RWPE2 (cell line): ENCODE data around the gene APEH.

Experiments used
- ATAC-seq: fragments of 200-7000 bp; cut with Tn5 transposase; 3 replicates; pipeline ENCODE4 v1.9.1; 2021; ENCODE audit warnings: low read depth
- DNase-seq: peaks from one replicate; pipeline ENCODE4 v3.0.0-alpha.2; 2020; ENCODE audit warnings: low spot score
- H3K27ac ChIP-seq: fragments of 450-650 bp; 2 replicates; pipeline ENCODE4 v1.5.1; 2017; ENCODE audit warnings: mild to moderate bottlenecking; ENCODE audit not compliant: poor library complexity, severe bottlenecking
- H3K27me3 ChIP-seq: fragments of 250-450 bp; sonication (Bioruptor Pico); 2 replicates; pipeline ENCODE4 v1.5.1; 2021; ENCODE audit warnings: mild to moderate bottlenecking, moderate library complexity; ENCODE audit not compliant: insufficient read depth, poor library complexity, severe bottlenecking
- H3K36me3 ChIP-seq: fragments of 250-450 bp; sonication (Bioruptor Pico); 2 replicates; pipeline ENCODE4 v1.5.1; 2020; ENCODE audit warnings: low read depth, mild to moderate bottlenecking, moderate library complexity
- H3K4me1 ChIP-seq: fragments of 250-450 bp; sonication (Bioruptor Pico); 2 replicates; pipeline ENCODE4 v1.5.1; 2021; ENCODE audit warnings: mild to moderate bottlenecking, moderate library complexity; ENCODE audit not compliant: insufficient read depth, poor library complexity, severe bottlenecking
- H3K4me3 ChIP-seq: fragments of 250-450 bp; sonication (Bioruptor Pico); 2 replicates; pipeline ENCODE4 v1.5.1; 2021; ENCODE audit warnings: mild to moderate bottlenecking, moderate library complexity; ENCODE audit not compliant: severe bottlenecking
- H3K9me3 ChIP-seq: fragments of 250-450 bp; sonication (Bioruptor Pico); 2 replicates; pipeline ENCODE4 v1.5.1; 2021; ENCODE audit warnings: mild to moderate bottlenecking, moderate library complexity; ENCODE audit not compliant: severe bottlenecking
- CTCF ChIP-seq: fragments of 450-650 bp; IDR thresholded peaks from one replicate; pipeline ENCODE4 v1.5.1; 2017; ENCODE audit warnings: mild to moderate bottlenecking, moderate library complexity; ENCODE audit not compliant: poor library complexity, severe bottlenecking

APEH gene

GRCh38 chr3:49705390-49705960 lies 31.3 kb downstream of the APEH start:
- no peaks in the 10 kb centered on the region for H3K9me3 ChIP-seq
- H3K27me3 ChIP-seq: no peaks in the 10 kb centered on the region
- no peak overlapping the region for H3K27ac ChIP-seq
- H3K4me3 ChIP-seq: no peak overlapping the region
- ATAC-seq: no peak
- no peak for DNase-seq
- H3K4me1 ChIP-seq: no peaks in the 10 kb centered on the region
- H3K36me3 ChIP-seq: peaks cover 12% of the 10 kb centered on the region
- no peak for TF ChIP-seq CTCF

- no peak overlapping the region for H3K4me3 ChIP-seq
- no peak for TF ChIP-seq CTCF
- H3K9me3 ChIP-seq: no peaks in the 10 kb centered on the region
- peaks cover 12% of the 10 kb centered on the region for H3K36me3 ChIP-seq
- ATAC-seq: no peak
- H3K4me1 ChIP-seq: no peaks in the 10 kb centered on the region
- DNase-seq: no peak
- H3K27me3 ChIP-seq: no peaks in the 10 kb centered on the region
- H3K27ac ChIP-seq: no peak overlapping the region
These were observed 32.4 kb downstream of the APEH start for GRCh38 chr3:49706456-49707112.

GRCh38 chr3:49707113-49707480 lies 32.9 kb downstream of the APEH start:
- H3K9me3 ChIP-seq: no peaks in the 10 kb centered on the region
- ATAC-seq (no peak), DNase-seq (no peak)
- no peak overlapping the region for H3K27ac ChIP-seq
- H3K27me3 ChIP-seq: no peaks in the 10 kb centered on the region
- no peak overlapping the region for H3K4me3 ChIP-seq
- peaks cover 12% of the 10 kb centered on the region for H3K36me3 ChIP-seq
- no peaks in the 10 kb centered on the region for H3K4me1 ChIP-seq
- no peak for TF ChIP-seq CTCF

- H3K27ac ChIP-seq: no peak overlapping the region
- no peaks in the 10 kb centered on the region for H3K9me3 ChIP-seq
- no peak for DNase-seq
- no peak for TF ChIP-seq CTCF
- no peaks in the 10 kb centered on the region for H3K27me3 ChIP-seq
- H3K4me3 ChIP-seq: no peak overlapping the region
- H3K36me3 ChIP-seq: no peaks in the 10 kb centered on the region
- no peak for ATAC-seq
- H3K4me1 ChIP-seq: no peaks in the 10 kb centered on the region
These were observed 35.7 kb downstream of the APEH start for GRCh38 chr3:49709852-49710251.

- no peaks in the 10 kb centered on the region for H3K4me1 ChIP-seq
- DNase-seq: no peak
- TF ChIP-seq CTCF: no peak
- H3K9me3 ChIP-seq: no peaks in the 10 kb centered on the region
- ATAC-seq: no peak
- H3K4me3 ChIP-seq: no peak overlapping the region
- H3K36me3 ChIP-seq: no peaks in the 10 kb centered on the region; the same call in 1 of the 2 replicates
- H3K27ac ChIP-seq: no peak overlapping the region
- no peaks in the 10 kb centered on the region for H3K27me3 ChIP-seq
These were observed 37.3 kb downstream of the APEH start for GRCh38 chr3:49711489-49711888.
